Kidney epithelial cell (primary cell): ENCODE data around the gene CASZ1. TPM values are rescaled to one million over a fixed set of nuclear protein-coding genes. Genes with fewer than 3 reads are reported as not detected.

Source experiments
- DNase-seq: peaks from one replicate; pipeline ENCODE4 v3.0.0-alpha.2; 2010; ENCODE audit warnings: low read depth
- H3K27me3 ChIP-seq: 2 replicates; pipeline ENCODE4 v1.6.0; 2011; ENCODE audit warnings: low read length; ENCODE audit not compliant: control insufficient read depth, insufficient read depth
- H3K36me3 ChIP-seq: 2 replicates; pipeline ENCODE4 v1.5.1; 2011; ENCODE audit warnings: low read length; ENCODE audit not compliant: control insufficient read depth, insufficient read depth
- H3K4me3 ChIP-seq: 2 replicates; pipeline ENCODE4 v1.5.1; 2011; ENCODE audit warnings: low read depth, mild to moderate bottlenecking, control low read depth, low read length
- CTCF ChIP-seq: IDR thresholded peaks from 2 replicates; pipeline ENCODE4 v1.5.1; 2011; ENCODE audit warnings: mild to moderate bottlenecking, moderate library complexity, low read length, control low read depth, inconsistent platforms; ENCODE audit not compliant: insufficient read depth, poor library complexity, severe bottlenecking
- total RNA-seq: library from RNA; depleted of rRNA; stranded (reverse); fragments of >200 nt; gene quantifications from 2 replicates; pipeline ENCODE4 v1.2.3, GENCODE V29; 2015

The CASZ1 gene
- total RNA-seq, 1 donor from 2014 or later, result 28.2 TPM

GRCh38 chr1:10691740-10692125 lies 104.7 kb downstream of the CASZ1 start:
- no peak for DNase-seq
- no peaks in the 10 kb centered on the region for H3K36me3 ChIP-seq
- no peak for TF ChIP-seq CTCF
- peaks cover 3% of the 10 kb centered on the region for H3K27me3 ChIP-seq
- no peak overlapping the region for H3K4me3 ChIP-seq

GRCh38 chr1:10691075-10691739 lies 105.2 kb downstream of the CASZ1 start:
- no peaks in the 10 kb centered on the region for H3K27me3 ChIP-seq
- no peak for DNase-seq
- H3K36me3 ChIP-seq, result no peaks in the 10 kb centered on the region
- H3K4me3 ChIP-seq, result no peak overlapping the region
- no peak for TF ChIP-seq CTCF

- Histone ChIP-seq H3K36me3 (no peaks in the 10 kb centered on the region), H3K4me3 (no peak overlapping the region), H3K27me3 (no peaks in the 10 kb centered on the region)
- TF ChIP-seq CTCF, result no peak
- no peak for DNase-seq
These were observed 106.0 kb downstream of the CASZ1 start for GRCh38 chr1:10690484-10690883.

- TF ChIP-seq CTCF, result no peak
- Histone ChIP-seq H3K36me3 (no peaks in the 10 kb centered on the region), H3K4me3 (no peak overlapping the region), H3K27me3 (no peaks in the 10 kb centered on the region)
- DNase-seq, result no peak
These were observed 108.0 kb downstream of the CASZ1 start for GRCh38 chr1:10688409-10688786.

- Histone ChIP-seq H3K27me3 (no peaks in the 10 kb centered on the region), H3K36me3 (no peaks in the 10 kb centered on the region), H3K4me3 (no peak overlapping the region)
- no peak for DNase-seq
- no peak for TF ChIP-seq CTCF
These were observed 108.6 kb downstream of the CASZ1 start for GRCh38 chr1:10687782-10688408.

- DNase-seq, result no peak
- TF ChIP-seq CTCF, result no peak
- Histone ChIP-seq H3K36me3 (no peaks in the 10 kb centered on the region), H3K4me3 (no peak overlapping the region), H3K27me3 (no peaks in the 10 kb centered on the region)
These were observed 109.2 kb downstream of the CASZ1 start for GRCh38 chr1:10687251-10687651.
